Embryonic facial prominence (tissue), 1 donor: Measurements from ENCODE around the gene PLS1.
"Not testable (repeated sequence)": the region's sequence is repeated elsewhere in the genome, so short reads cannot be mapped to it uniquely, and the experiment has no call there.

Experiments used
- DNase-seq: peaks from one replicate; pipeline ENCODE4 v3.0.0-alpha.2; 2016; ENCODE audit errors: extremely low spot score

PLS1 gene

DNA sequence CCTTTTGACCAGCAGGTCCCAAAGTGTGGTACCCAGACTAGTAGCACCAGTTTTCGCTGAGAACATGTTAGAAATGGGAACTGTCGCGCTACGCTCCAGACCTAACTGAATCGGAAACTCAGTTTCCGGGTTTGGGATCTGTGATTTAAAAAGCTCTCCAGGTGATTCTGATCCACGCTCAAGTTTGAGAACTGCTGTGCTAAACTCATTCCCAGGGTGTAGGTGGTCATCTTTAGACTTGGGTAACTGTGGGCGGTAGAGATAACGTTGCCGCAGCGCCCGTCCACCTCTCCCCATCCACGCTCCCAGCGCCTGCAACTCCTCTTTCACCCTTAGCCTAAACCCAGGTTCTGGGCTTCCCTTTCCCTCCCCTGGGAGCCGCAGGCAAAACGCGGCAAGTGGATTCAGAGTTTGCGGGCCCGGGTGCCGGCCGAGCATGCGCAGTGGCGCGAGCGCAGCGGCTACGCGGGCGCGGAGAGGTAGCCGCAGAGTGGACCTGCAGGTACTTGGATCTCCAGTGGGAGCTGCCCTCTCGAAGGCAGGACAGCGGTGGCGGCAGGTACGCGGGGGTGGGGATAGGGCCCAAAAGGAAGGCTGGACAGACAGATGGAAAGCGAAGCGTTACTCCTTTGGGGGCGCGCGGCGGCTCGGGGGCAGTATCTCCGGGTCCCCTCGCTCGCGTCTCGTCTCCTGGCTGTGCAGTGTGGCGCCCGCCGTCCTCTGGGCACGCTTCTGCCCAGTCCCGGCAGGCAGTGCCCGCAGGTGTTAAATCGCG is at the start of gene PLS1:
Gene PLS1 (plus strand): TSS at position 443 of the 775 bp plus-strand sequence. CDS start 67,845 bp downstream, outside the sequence.
- peak; percentile 25 for DNase-seq

GRCh38 chr3:142549986-142550385 is 46.2 kb upstream of the PLS1 start:
- DNase-seq: no peak

DNA sequence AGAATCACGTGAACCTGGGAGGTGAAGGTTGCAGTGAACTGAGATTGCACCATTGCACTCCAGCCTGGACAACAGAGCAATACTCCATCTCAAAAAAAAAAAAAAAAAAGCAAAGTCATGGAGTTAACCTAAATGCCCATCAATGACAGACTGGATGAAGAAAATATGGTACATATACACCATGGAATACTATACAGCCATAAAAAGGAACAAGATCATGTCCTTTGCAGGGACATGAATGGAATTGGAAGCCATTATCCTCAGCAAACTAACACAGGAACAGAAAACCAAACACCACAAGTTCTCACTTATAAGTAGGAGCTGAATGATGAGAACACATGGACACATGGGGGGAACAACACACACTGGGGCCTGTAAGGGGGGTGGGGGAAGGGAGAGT is 43.6 kb upstream of the PLS1 start:
- not testable (repeated sequence) for DNase-seq

- no peak for DNase-seq
Observed at GRCh38 chr3:142553741-142554140, 42.5 kb upstream of the PLS1 start.

DNA sequence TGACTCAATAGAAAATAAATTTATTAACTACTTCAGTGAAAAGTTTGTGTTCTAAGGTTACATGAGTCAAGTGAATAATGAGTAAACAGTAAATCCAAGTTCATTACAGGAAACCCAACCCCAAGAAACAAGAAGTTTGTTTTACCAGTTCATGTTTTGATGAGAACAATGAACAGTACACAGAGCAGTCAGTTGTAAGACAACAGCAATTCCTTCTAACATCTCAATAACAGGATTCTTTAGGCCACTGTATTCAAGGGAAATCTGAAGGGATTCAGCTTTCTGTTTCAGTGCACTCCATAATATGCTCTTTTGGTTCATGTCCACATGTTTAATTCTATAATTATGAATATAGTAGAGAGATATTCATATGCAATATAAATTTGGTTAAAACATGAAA is 36.1 kb upstream of the PLS1 start:
- DNase-seq: no peak

DNA sequence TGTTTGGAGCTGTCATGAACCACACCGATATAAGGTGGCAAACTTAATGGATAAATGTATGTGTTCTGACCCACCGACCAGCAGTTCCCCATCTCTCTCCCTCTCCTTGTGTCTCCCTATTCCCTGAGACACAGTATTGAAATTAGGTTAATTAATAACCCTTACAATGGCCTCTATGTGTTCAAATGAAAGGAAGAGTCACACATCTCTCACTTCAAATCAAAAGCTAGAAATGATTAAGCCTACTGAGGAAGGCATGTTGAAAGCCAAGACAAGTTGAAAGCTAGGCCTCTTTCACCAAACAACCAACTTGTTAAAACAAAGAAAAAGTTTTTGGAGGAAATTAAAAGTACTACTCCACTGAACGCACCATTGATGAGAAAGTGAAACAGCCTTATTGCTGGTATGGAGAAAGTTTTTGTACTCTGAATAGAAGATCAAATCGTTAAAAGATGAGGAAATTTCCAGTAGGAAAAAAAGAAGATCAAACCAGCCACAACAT is 32.6 kb upstream of the PLS1 start:
- DNase-seq: no peak

- no peak for DNase-seq
Observed at GRCh38 chr3:142566096-142566495, 30.1 kb upstream of the PLS1 start.

DNA sequence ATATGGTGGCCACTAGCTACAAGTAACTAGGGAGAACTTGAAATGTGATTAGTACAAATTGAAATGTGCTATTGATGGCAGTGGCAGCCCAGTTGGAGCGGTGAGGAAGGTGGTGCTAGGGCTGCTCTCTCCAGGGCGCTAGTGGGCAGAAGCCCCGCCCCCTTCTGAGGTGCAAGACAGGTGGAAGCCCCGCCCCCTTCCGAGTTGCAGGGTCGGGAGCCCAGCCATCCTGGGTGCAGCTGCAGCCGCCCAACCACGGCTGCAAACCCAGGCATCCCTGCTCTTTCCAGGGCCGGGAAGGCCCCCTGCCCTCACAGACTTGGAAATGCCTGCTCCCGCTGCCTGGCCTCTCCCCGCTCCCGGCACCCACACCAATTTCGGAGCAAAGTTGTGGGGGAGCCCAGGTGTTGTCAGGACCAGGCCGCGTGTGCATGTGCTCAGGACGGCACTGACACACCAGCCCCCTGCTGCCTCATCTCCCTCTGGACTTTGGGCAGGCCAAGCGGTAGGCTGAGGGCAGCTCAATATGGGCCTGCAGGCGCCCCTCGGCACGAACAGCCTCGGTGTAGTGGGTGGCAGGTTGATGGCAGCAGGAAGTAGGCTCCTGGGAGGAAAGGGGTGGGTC is 27.7 kb upstream of the PLS1 start:
- DNase-seq: no peak

- not testable (repeated sequence) for DNase-seq
Observed at GRCh38 chr3:142569422-142569821, 26.8 kb upstream of the PLS1 start.

- not testable (repeated sequence) for DNase-seq
Observed at GRCh38 chr3:142574223-142574622, 22.0 kb upstream of the PLS1 start.

- DNase-seq: no peak
Observed at GRCh38 chr3:142574665-142575064, 21.5 kb upstream of the PLS1 start.

GRCh38 chr3:142576792-142577191 is 19.4 kb upstream of the PLS1 start:
- no peak for DNase-seq

GRCh38 chr3:142577696-142578328 is 18.4 kb upstream of the PLS1 start:
- no peak for DNase-seq

- DNase-seq: peak; percentile 87
Observed at GRCh38 chr3:142578329-142579223, 17.6 kb upstream of the PLS1 start, which contains the start of gene ATR. Gene ATR (minus strand): TSS chr3:142578733. CDS start chr3:142578704, 29 bp downstream.

- DNase-seq: no peak
Observed at GRCh38 chr3:142580061-142580423, 16.2 kb upstream of the PLS1 start.

DNA sequence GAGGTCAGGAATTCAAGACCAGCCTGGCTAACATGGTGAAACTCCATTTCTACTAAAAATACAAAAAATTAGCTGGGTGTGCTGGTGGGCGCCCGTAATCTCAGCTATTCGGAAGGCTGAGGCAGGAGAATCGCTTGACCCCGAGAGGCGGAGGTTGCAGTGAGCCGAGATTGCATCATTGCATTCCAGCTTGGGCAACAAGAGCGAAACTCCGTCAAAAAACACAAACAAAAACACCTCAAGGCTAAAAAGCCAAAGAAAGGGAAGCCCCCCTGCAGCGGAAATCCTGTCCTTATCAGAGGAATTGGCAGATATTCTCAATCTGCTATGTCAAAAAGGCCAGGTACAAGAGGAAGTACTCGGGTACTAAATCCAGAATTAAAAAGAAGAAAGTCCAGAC is 15.1 kb upstream of the PLS1 start:
- not testable (repeated sequence) for DNase-seq

- peak; percentile 21 for DNase-seq
Observed at GRCh38 chr3:142586803-142587406, 9.3 kb upstream of the PLS1 start.

DNA sequence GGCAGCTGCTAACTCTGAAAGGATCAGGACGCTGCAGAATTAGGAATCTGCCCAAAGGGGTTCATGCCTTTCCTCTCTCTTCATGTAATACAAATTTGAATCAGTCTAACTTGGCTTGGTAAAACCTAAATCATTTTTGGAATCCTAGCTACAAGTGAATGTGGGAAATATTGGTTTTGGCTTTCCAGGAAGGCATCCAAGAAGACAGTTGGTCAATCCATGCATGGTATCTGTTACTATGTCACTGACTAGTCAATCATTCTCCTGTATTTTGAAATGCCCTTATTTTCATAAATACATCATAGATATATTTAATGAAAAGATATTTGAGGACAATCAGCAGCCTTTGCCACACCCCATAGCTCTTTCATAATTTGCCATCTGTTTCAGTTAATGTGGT is 7.5 kb upstream of the PLS1 start:
- DNase-seq: no peak

DNA sequence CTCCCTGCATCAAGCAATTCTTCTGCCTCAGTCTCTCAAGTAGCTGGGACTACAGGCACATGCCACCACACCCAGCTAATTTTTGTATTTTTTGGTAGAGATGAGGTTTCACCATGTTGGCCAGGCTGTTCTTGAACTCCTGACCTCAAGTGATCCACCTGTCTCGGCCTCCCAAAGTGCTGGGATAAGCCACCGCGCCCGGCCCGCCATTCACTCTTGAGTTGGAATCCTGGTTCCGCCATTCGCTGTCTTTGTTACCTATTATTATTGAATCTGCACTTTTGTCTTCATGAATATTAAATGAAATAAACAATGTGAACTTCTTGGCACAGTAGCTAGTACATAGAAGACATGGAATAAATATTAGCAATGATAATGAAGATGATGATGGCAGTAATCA is 3.9 kb upstream of the PLS1 start:
- DNase-seq: not testable (repeated sequence)

- no peak for DNase-seq
Observed at GRCh38 chr3:142595141-142595540, 1.1 kb upstream of the PLS1 start.

- DNase-seq: peak; percentile 16
Observed at GRCh38 chr3:142595581-142595950, 627 bp upstream of the PLS1 start.
